K562 (cell line): ENCODE measurements around the gene INHBE. TPM values are rescaled to one million over a fixed set of nuclear protein-coding genes. Genes with fewer than 3 reads are reported as not detected.
A peak's percentile ranks its signal among the peaks of the same experiment; 100 is the strongest.

Experiments
- BRD4 ChIP-seq: fragments of 200-600 bp; sonication (generic); IDR thresholded peaks from 2 replicates; pipeline ENCODE4 v1.6.1; 2017; ENCODE audit warnings: inconsistent platforms
- BRD9 ChIP-seq: fragments of 450-650 bp; IDR thresholded peaks from 2 replicates; pipeline ENCODE4 v1.6.1; 2018; ENCODE audit warnings: low read depth; ENCODE audit not compliant: partially characterized antibody
- CREB1 ChIP-seq, 2 experiments: sonication (generic) in 1 of 2; formaldehyde crosslinking in 1 of 2; IDR thresholded peaks; 2 replicates each; pipeline versions ENCODE4 v1.6.1 to v1.8.0; 2012 to 2022; ENCODE audit warnings: inconsistent platforms in 1 of 2, mild to moderate bottlenecking in 1 of 2, missing genetic modification reagents in 1 of 2, moderate library complexity in 1 of 2
- JUNB ChIP-seq: fragments of 450-650 bp; formaldehyde crosslinking; conservative IDR thresholded peaks from 2 replicates; pipeline ENCODE4 v1.4.0; 2020; ENCODE audit warnings: mild to moderate bottlenecking
- NFXL1 ChIP-seq: fragments of 450-650 bp; formaldehyde crosslinking; IDR thresholded peaks from 2 replicates; pipeline ENCODE4 v1.4.0; 2021; ENCODE audit warnings: mild to moderate bottlenecking
- PHF8 ChIP-seq: fragments of 200-600 bp; sonication (generic); IDR thresholded peaks from 2 replicates; pipeline ENCODE4 v1.6.1; 2012; ENCODE audit warnings: mixed run types, mild to moderate bottlenecking, inconsistent platforms, low read length, moderate library complexity, borderline replicate concordance
- POLR2AphosphoS2 ChIP-seq: IDR thresholded peaks from 2 replicates; pipeline ENCODE4 v1.6.1; 2012; ENCODE audit warnings: low read length, improper control_type of control experiment
- PPARD ChIP-seq: fragments of 250-450 bp; sonication (Bioruptor Pico); IDR thresholded peaks from 2 replicates; pipeline ENCODE4 v1.8.0; 2022; ENCODE audit warnings: inconsistent platforms, mild to moderate bottlenecking, moderate library complexity
- RBM25 ChIP-seq: fragments of 200-400 bp; formaldehyde crosslinking; IDR thresholded peaks from 2 replicates; pipeline ENCODE4 v1.6.1; 2018; ENCODE audit warnings: low read length, low read depth, moderate library complexity; ENCODE audit not compliant: severe bottlenecking
- SMAD4 ChIP-seq: fragments of 250-450 bp; sonication (Bioruptor Pico); conservative IDR thresholded peaks from 2 replicates; pipeline ENCODE4 v1.8.0; 2021; ENCODE audit warnings: inconsistent platforms, mild to moderate bottlenecking, moderate library complexity
- SP1 ChIP-seq: sonication (generic); formaldehyde crosslinking; IDR thresholded peaks from 2 replicates; pipeline ENCODE4 v1.8.1; 2022; ENCODE audit warnings: mild to moderate bottlenecking, missing genetic modification reagents
- TAL1 ChIP-seq: fragments of 450-650 bp; IDR thresholded peaks from 2 replicates; pipeline ENCODE4 v1.6.1; 2016; ENCODE audit warnings: mild to moderate bottlenecking
- ZBED1 ChIP-seq: IDR thresholded peaks from 2 replicates; pipeline ENCODE4 v1.6.1; 2014
- ZBTB17 ChIP-seq: fragments of 450-650 bp; formaldehyde crosslinking; IDR thresholded peaks from 2 replicates; pipeline ENCODE4 v1.4.0; 2020; ENCODE audit warnings: mild to moderate bottlenecking
- ZNF175 ChIP-seq: fragments of 200-800 bp; sonication (Bioruptor generic); IDR thresholded peaks from 2 replicates; pipeline ENCODE4 v1.6.1; 2016; ENCODE audit warnings: low read depth, mild to moderate bottlenecking, missing genetic modification characterization, missing compliant biosample characterization
- ZNF224 ChIP-seq: sonication (generic); formaldehyde crosslinking; IDR thresholded peaks from 2 replicates; pipeline ENCODE4 v1.8.0; 2022; ENCODE audit warnings: mild to moderate bottlenecking, missing genetic modification reagents
- ZNF431 ChIP-seq: sonication (generic); formaldehyde crosslinking; IDR thresholded peaks from 2 replicates; pipeline ENCODE4 v1.8.0; 2022; ENCODE audit warnings: mild to moderate bottlenecking, missing genetic modification reagents
- ZNF583 ChIP-seq: fragments of 250-450 bp; sonication (Bioruptor Pico); IDR thresholded peaks from 2 replicates; pipeline ENCODE4 v1.4.0; 2020
- ZNF586 ChIP-seq: fragments of 450-650 bp; formaldehyde crosslinking; conservative IDR thresholded peaks from 2 replicates; pipeline ENCODE4 v1.4.0; 2020; ENCODE audit warnings: mild to moderate bottlenecking, moderate library complexity
- ZNF79 ChIP-seq: fragments of 250-450 bp; sonication (Bioruptor Pico); IDR thresholded peaks from 2 replicates; pipeline ENCODE4 v1.4.0; 2020; ENCODE audit warnings: low read depth, mild to moderate bottlenecking, moderate library complexity
- polyA plus RNA-seq, 8 experiments: library from polyadenylated mRNA; depleted of rRNA in 4 of 8; stranded (reverse) in 5 of 8; unstranded in 3 of 8; fragments of >200 nt; fragmentation: Nextera tagmentation in 2 of 8; fragmentation: Illumina TruSeq in 1 of 8; extraction: Ambion mirVana in 2 of 8; extraction: Trizol in 1 of 8; gene quantifications; 2 replicates each; pipeline versions ENCODE4 v1.2.1 to v1.2.3, GENCODE V29; 2011 to 2014; ENCODE audit warnings: inconsistent platforms in 1 of 8, missing spikeins in 1 of 8
- total RNA-seq, 7 experiments: library from RNA; depleted of rRNA in 6 of 7; stranded (reverse); fragments of >200 nt in 6 of 7; fragmentation: Illumina TruSeq in 2 of 7; extraction: Trizol in 2 of 7; gene quantifications; 2 replicates each; pipeline versions ENCODE4 v1.2.1 to v1.2.3, GENCODE V29; 2011 to 2021; ENCODE audit warnings: low replicate concordance in 1 of 7
- TF ChIP-seq, protein P1 (sequence below), 2 experiments: fragments of 150-350 bp in 1 of 2; IDR thresholded peaks; 2 replicates each; pipeline ENCODE4 v1.6.1; 2012 to 2016; ENCODE audit warnings: low read depth in 2 of 2, low read length in 2 of 2, mild to moderate bottlenecking in 1 of 2, moderate library complexity in 1 of 2
- TF ChIP-seq, protein P2 (sequence below): fragments of 450-650 bp; conservative IDR thresholded peaks from 2 replicates; pipeline ENCODE4 v1.6.1; 2016; ENCODE audit warnings: missing genetic modification characterization, low read depth, mild to moderate bottlenecking, missing compliant biosample characterization, moderate library complexity
- TF ChIP-seq, protein P3 (sequence below): sonication (generic); formaldehyde crosslinking; IDR thresholded peaks from 2 replicates; pipeline ENCODE4 v1.9.0; 2022; ENCODE audit warnings: mild to moderate bottlenecking, missing genetic modification reagents

The INHBE gene
- total and polyA plus RNA-seq, 9 of the 15 experiments (the other 6 are each of a cell fraction or from before 2014, with no cell fraction given) = 0.94 to 9.9 (median 7.3) TPM

DNA sequence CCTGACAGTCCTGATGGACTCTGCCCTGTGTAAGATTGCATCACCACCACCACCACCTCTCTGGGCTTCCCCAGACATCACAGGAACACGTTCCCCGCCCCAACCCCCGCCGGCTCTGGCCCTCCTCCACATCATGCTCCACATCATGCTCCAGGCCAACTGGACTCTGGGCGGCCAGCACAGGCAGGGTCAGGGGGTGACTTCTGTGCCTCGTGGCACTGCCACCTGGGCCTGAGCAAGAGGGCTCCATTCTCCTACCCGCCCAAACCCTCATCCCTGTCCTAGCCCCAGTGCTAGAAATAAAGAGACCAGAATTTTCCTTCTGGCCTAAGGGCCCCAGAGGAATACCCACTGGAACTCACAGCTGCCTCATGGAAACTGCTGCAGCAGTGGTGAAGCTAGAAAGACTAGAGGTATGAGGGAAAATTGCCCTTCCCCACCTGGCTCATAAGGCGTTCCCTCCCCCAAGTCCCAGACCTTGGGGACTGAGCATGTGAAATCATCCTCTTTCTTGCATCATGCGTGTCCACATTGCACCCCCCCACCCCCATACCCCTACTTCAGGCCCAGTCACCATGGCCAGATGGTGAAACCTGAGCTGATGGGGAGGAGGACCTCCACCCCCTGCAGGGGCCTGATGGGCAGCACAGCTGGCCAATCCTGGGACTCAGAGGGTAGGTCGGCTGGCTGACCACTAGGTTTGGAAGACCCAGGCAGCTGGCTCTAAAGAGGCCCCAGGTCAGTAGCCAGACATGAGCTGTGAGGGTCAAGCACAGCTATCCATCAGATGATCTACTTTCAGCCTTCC is at the start of gene INHBE (continued):
- TF ChIP-seq RBM25 = peak; percentile 70
- peak; percentile 7; the same call in 1 of the 2 replicates for TF ChIP-seq SP1 (CRISPR knock-in tag)
- TF ChIP-seq TAL1 = peak; percentile 19; the same call in 1 of the 2 replicates
- no peak; the same call in 1 of the 2 replicates for TF ChIP-seq PHF8
- TF ChIP-seq, protein P1, sequence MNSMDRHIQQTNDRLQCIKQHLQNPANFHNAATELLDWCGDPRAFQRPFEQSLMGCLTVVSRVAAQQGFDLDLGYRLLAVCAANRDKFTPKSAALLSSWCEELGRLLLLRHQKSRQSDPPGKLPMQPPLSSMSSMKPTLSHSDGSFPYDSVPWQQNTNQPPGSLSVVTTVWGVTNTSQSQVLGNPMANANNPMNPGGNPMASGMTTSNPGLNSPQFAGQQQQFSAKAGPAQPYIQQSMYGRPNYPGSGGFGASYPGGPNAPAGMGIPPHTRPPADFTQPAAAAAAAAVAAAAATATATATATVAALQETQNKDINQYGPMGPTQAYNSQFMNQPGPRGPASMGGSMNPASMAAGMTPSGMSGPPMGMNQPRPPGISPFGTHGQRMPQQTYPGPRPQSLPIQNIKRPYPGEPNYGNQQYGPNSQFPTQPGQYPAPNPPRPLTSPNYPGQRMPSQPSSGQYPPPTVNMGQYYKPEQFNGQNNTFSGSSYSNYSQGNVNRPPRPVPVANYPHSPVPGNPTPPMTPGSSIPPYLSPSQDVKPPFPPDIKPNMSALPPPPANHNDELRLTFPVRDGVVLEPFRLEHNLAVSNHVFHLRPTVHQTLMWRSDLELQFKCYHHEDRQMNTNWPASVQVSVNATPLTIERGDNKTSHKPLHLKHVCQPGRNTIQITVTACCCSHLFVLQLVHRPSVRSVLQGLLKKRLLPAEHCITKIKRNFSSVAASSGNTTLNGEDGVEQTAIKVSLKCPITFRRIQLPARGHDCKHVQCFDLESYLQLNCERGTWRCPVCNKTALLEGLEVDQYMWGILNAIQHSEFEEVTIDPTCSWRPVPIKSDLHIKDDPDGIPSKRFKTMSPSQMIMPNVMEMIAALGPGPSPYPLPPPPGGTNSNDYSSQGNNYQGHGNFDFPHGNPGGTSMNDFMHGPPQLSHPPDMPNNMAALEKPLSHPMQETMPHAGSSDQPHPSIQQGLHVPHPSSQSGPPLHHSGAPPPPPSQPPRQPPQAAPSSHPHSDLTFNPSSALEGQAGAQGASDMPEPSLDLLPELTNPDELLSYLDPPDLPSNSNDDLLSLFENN (IDR thresholded peaks at IDR 0.05; ENCODE audit: low read depth in 2 of 2, low read length in 2 of 2) = peak in 1 of 2 experiments; percentile 69; a peak in 1 of 4 replicates
- peak; percentile 88 for TF ChIP-seq ZNF583 (CRISPR knock-in tag)
- peak; percentile 95 for TF ChIP-seq BRD9
- peak; percentile 84 for TF ChIP-seq ZNF175 (CRISPR knock-in tag)
- TF ChIP-seq, protein P2, sequence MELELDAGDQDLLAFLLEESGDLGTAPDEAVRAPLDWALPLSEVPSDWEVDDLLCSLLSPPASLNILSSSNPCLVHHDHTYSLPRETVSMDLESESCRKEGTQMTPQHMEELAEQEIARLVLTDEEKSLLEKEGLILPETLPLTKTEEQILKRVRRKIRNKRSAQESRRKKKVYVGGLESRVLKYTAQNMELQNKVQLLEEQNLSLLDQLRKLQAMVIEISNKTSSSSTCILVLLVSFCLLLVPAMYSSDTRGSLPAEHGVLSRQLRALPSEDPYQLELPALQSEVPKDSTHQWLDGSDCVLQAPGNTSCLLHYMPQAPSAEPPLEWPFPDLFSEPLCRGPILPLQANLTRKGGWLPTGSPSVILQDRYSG = 0 out of 2 replicates have a peak, but pooled peaks have one; percentile 66
- TF ChIP-seq ZNF586 (CRISPR knock-in tag) = no peak
- TF ChIP-seq JUNB = peak; percentile 64
- TF ChIP-seq NFXL1 (CRISPR knock-in tag) = peak; percentile 77; the same call in 1 of the 2 replicates
- 0 out of 2 replicates have a peak, but pooled peaks have one; percentile 29 for TF ChIP-seq ZNF431 (CRISPR knock-in tag)
- TF ChIP-seq BRD4 = peak; percentile 99
- TF ChIP-seq, protein P3, sequence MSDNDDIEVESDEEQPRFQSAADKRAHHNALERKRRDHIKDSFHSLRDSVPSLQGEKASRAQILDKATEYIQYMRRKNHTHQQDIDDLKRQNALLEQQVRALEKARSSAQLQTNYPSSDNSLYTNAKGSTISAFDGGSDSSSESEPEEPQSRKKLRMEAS (CRISPR knock-in tag) = peak; percentile 46
- no peak for TF ChIP-seq ZNF224 (CRISPR knock-in tag)
- TF ChIP-seq CREB1 (IDR thresholded peaks at IDR 0.05) = no peak
- peak; percentile 56; the same call in 1 of the 2 replicates for TF ChIP-seq CREB1 (CRISPR knock-in tag; IDR thresholded peaks at IDR 0.05)
- TF ChIP-seq PPARD (CRISPR knock-in tag) = 0 out of 2 replicates have a peak, but pooled peaks have one; percentile 55
- TF ChIP-seq ZBED1 = no peak
- peak; percentile 44; the same call in 1 of the 2 replicates for TF ChIP-seq ZBTB17 (CRISPR knock-in tag)
- peak; percentile 70; the same call in 1 of the 2 replicates for TF ChIP-seq POLR2AphosphoS2
- TF ChIP-seq ZNF79 (CRISPR knock-in tag) = no peak
- TF ChIP-seq SMAD4 (CRISPR knock-in tag) = peak; percentile 94
- TF ChIP-seq, all 486 proteins: peak for 164
